ENCODE data around the gene ACSM2A. TPM values are rescaled to one million over a fixed set of nuclear protein-coding genes. Genes with fewer than 3 reads are reported as not detected.
"Not testable (repeated sequence)": the region's sequence is repeated elsewhere in the genome, so short reads cannot be mapped to it uniquely, and the experiment has no call there.

The ACSM2A gene, protein sequence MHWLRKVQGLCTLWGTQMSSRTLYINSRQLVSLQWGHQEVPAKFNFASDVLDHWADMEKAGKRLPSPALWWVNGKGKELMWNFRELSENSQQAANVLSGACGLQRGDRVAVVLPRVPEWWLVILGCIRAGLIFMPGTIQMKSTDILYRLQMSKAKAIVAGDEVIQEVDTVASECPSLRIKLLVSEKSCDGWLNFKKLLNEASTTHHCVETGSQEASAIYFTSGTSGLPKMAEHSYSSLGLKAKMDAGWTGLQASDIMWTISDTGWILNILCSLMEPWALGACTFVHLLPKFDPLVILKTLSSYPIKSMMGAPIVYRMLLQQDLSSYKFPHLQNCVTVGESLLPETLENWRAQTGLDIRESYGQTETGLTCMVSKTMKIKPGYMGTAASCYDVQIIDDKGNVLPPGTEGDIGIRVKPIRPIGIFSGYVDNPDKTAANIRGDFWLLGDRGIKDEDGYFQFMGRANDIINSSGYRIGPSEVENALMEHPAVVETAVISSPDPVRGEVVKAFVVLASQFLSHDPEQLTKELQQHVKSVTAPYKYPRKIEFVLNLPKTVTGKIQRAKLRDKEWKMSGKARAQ
- not detected for total RNA-seq
- not detected for polyA plus RNA-seq (2013, experiment 1 of 2)
- polyA plus RNA-seq (2013, experiment 2 of 2), result not detected
- long read RNA-seq, experiment 1, result 0 reads
- long read RNA-seq, experiment 2, result 0 reads
- long read RNA-seq, experiment 3, result 0 reads
- long read RNA-seq, experiment 4, result 0 reads

GRCh38 chr16:20451364-20451763 is at the start of gene ACSM2A:
Gene ACSM2A, plus strand, starts transcription at chr16:20451521. Its CDS starts 8,594 bp downstream, at chr16:20460115.
- H3K27me3 ChIP-seq (ENCODE audit: control insufficient read depth, insufficient read depth, low read length, poor library complexity, severe bottlenecking); H3K27me3 Mint-ChIP-seq (ENCODE audit: insufficient read depth); H3K9me3 ChIP-seq (ENCODE audit: control insufficient read depth, low read length); H3K27ac Mint-ChIP-seq; H3K27ac ChIP-seq (ENCODE audit: low read depth, low read length); DNase-seq; H3K9me3 Mint-ChIP-seq; H3K4me3 Mint-ChIP-seq; H3K9ac ChIP-seq (ENCODE audit: extremely low read depth, low read length, poor library complexity, severe bottlenecking); H3K4me3 ChIP-seq (ENCODE audit: low read length); H3K4me1 Mint-ChIP-seq; H3K36me3 Mint-ChIP-seq (ENCODE audit: low read depth); H3K36me3 ChIP-seq (ENCODE audit: control insufficient read depth, insufficient read depth, low read length); H3K4me1 ChIP-seq (ENCODE audit: control insufficient read depth, insufficient read depth, low read length): not testable (repeated sequence)
- WGBS, 2 experiments (ENCODE audit: insufficient coverage in 1 of 2, insufficient read length in 1 of 2), result no CpG with 5 or more reads among the region's 1 CpG

DNA sequence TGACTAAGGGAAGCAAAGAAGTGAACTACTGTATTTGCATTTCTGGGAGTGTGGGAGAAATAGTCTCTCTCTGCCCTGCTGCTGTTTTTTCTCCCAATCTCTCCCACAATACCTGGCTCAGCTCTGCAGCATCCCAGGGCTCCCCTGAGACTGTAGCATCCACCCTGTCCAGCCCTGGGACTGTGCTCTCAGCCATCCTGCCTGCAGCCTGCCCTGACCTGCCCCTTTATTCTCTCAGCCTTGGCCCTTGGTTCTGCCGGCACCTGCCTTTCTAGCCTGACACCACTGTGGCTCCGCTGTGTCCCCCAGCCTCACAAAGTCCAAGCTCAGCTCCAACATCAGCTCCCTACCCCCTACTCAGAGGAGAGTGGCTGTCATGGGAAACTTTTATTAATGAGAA is 48.7 kb upstream of the ACSM2A start:
- no peak overlapping the region for H3K27ac ChIP-seq (ENCODE audit: low read depth, low read length)
- Mint-ChIP-seq H3K4me1 (no peaks in the 10 kb centered on the region), H3K9me3 (no peaks in the 10 kb centered on the region), H3K27ac (no peak overlapping the region), H3K4me3 (no peak overlapping the region), H3K27me3 (ENCODE audit: insufficient read depth) (no peaks in the 10 kb centered on the region), H3K36me3 (ENCODE audit: low read depth) (no peaks in the 10 kb centered on the region)
- no peak overlapping the region for H3K9ac ChIP-seq (ENCODE audit: extremely low read depth, low read length, poor library complexity, severe bottlenecking)
- no peak for DNase-seq
- H3K9me3 ChIP-seq (ENCODE audit: control insufficient read depth, low read length), result no peaks in the 10 kb centered on the region
- H3K4me3 ChIP-seq (ENCODE audit: low read length), result no peak overlapping the region
- H3K27me3 ChIP-seq (ENCODE audit: control insufficient read depth, insufficient read depth, low read length, poor library complexity, severe bottlenecking), result no peaks in the 10 kb centered on the region
- no peaks in the 10 kb centered on the region for H3K36me3 ChIP-seq (ENCODE audit: control insufficient read depth, insufficient read depth, low read length)
- H3K4me1 ChIP-seq (ENCODE audit: control insufficient read depth, insufficient read depth, low read length), result no peaks in the 10 kb centered on the region
- WGBS, 2 experiments (ENCODE audit: insufficient coverage in 1 of 2, insufficient read length in 1 of 2), result 95% methylated on average over 2 of the region's 2 CpGs; no CpG with 5 or more reads in 1 of the 2 experiments
- no peak for TF ChIP-seq CTCF (conservative IDR thresholded peaks at IDR 0.05)

DNA sequence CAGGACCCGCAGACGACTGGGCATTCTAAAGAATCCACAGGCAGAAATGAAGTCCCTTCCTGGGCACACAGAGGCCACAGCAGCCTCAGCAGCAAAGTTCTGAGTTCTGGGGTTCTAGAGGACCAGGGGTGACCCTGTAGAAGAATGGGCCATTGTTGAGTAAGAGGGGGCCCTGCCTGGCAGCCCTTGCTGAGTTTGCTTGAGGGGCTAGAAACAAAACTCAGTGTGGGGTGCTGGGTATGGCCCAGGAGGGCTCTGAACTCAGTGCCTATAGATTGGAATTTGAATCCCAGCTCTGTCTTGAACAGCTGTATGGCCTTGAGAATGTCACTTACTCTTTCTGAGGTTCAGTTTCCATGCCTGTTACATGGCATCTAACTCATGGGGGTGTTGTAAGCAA is 46.7 kb upstream of the ACSM2A start, which contains the start of gene PDILT:
PDILT (minus strand) TSS at position 101 of the 400 bp plus-strand sequence. CDS start 5,437 bp downstream, outside the sequence.
- Mint-ChIP-seq H3K27ac (no peak within 1 kb of the TSS), H3K4me1 (peaks cover 5% of the 10 kb centered on the region), H3K36me3 (ENCODE audit: low read depth) (no peaks in the 10 kb centered on the region), H3K9me3 (no peaks in the 10 kb centered on the region), H3K27me3 (ENCODE audit: insufficient read depth) (no peaks in the 10 kb centered on the region), H3K4me3 (no peak within 1 kb of the TSS)
- no peak for DNase-seq
- Histone ChIP-seq H3K27me3 (ENCODE audit: control insufficient read depth, insufficient read depth, low read length, poor library complexity, severe bottlenecking) (no peaks in the 10 kb centered on the region), H3K36me3 (ENCODE audit: control insufficient read depth, insufficient read depth, low read length) (no peaks in the 10 kb centered on the region), H3K4me3 (ENCODE audit: low read length) (no peak within 1 kb of the TSS), H3K9me3 (ENCODE audit: control insufficient read depth, low read length) (no peaks in the 10 kb centered on the region), H3K4me1 (ENCODE audit: control insufficient read depth, insufficient read depth, low read length) (no peaks in the 10 kb centered on the region), H3K27ac (ENCODE audit: low read depth, low read length) (no peak within 1 kb of the TSS), H3K9ac (ENCODE audit: extremely low read depth, low read length, poor library complexity, severe bottlenecking) (no peak within 1 kb of the TSS)
- TF ChIP-seq CTCF (conservative IDR thresholded peaks at IDR 0.05), result no peak
- 85 to 90% methylated on average over 2 of the region's 2 CpGs for WGBS, 2 experiments (ENCODE audit: insufficient coverage in 1 of 2, insufficient read length in 1 of 2)
